ENCODE measurements around the gene PRSS57.

Gene PRSS57

DNA sequence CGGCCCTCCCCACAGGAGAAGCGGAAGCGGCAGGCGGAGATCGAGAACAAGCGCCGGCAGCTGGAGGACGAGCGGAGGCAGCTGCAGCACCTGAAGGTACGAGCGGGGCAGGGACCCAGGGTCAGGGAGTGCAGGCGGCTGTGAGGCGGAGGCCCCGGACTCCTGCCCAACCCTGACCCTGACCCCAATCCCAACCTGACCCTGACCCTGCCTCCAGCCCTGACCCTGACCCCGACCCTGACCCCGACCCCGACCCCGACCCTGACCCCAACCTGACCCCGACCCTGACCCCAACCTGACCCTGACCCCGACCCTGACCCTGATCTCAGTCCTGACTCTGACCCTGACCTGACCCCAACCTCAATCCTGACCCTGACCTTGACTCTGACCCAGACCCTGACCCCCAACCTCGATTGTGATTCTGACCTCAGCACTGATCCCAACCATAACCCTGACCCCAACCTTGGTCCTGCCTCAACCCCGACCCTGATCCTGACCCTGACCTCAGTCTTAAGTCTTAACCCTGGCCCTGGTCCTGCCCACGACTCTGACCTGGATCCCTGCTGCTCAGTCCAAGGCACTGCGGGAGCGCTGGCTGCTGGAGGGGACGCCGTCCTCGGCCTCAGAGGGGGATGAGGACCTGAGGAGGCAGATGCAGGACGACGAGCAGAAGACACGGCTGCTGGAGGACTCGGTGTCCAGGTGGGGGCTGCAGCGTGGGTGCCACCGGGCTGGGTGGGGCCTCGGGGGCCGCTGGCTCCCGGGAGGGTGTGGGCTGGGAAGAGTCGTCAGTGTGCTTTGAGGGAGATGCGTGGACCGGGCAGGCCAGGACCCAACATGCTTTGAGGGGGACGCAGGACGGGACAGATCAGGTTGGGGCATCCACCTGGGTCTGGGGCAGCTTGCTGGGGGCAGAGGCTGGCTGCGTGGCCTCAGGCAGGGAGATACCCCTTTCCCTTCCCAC, 32.0 kb upstream of the PRSS57 start:
- Histone ChIP-seq H3K56ac (ENCODE audit: low read length) (no peak overlapping the region), H3K79me2 (ENCODE audit: control insufficient read depth, insufficient read depth, low read length) (no peaks in the 10 kb centered on the region), H3K79me1 (ENCODE audit: low read length) (no peaks in the 10 kb centered on the region), H2BK120ac (ENCODE audit: low read depth, low read length) (no peak overlapping the region), H3K4me3 (ENCODE audit: low read length) (no peak overlapping the region), H2BK15ac (replicated peaks; ENCODE audit: low read depth) (no peak overlapping the region), H3K36me3 (ENCODE audit: control insufficient read depth, insufficient read depth, low read length) (no peaks in the 10 kb centered on the region), H3K4me2 (ENCODE audit: low read length) (no peak overlapping the region), H4K5ac (ENCODE audit: low read length) (no peak overlapping the region), H3K23ac (ENCODE audit: low read length) (no peak overlapping the region), H4K8ac (ENCODE audit: low read depth, low read length) (no peak overlapping the region), H3K18ac (ENCODE audit: low read length) (no peak overlapping the region), H3K9ac (ENCODE audit: low read length) (no peak overlapping the region), H3K27me3 (ENCODE audit: insufficient read depth, low read length, poor library complexity) (no peaks in the 10 kb centered on the region), H3K4me1 (ENCODE audit: control insufficient read depth, low read depth, low read length) (no peaks in the 10 kb centered on the region), H2BK5ac (ENCODE audit: low read length) (no peak overlapping the region), H3K27ac (ENCODE audit: low read depth, low read length) (no peak overlapping the region), H2AK5ac (ENCODE audit: low read length) (no peak overlapping the region), H3K4ac (ENCODE audit: low read depth, low read length) (no peak overlapping the region)
- WGBS (ENCODE audit: extremely low coverage, insufficient coverage, low lambda C conversion rate): no CpG with 5 or more reads among the region's 43 CpGs
- DNase-seq: no peak

- Histone ChIP-seq H2BK5ac (ENCODE audit: low read length) (no peak overlapping the region), H2BK15ac (replicated peaks; ENCODE audit: low read depth) (no peak overlapping the region), H4K8ac (ENCODE audit: low read depth, low read length) (no peak overlapping the region), H2AK5ac (ENCODE audit: low read length) (no peak overlapping the region), H3K4me1 (ENCODE audit: control insufficient read depth, low read depth, low read length) (no peaks in the 10 kb centered on the region), H3K23ac (ENCODE audit: low read length) (no peak overlapping the region), H3K79me2 (ENCODE audit: control insufficient read depth, insufficient read depth, low read length) (no peaks in the 10 kb centered on the region), H2BK120ac (ENCODE audit: low read depth, low read length) (no peak overlapping the region), H3K56ac (ENCODE audit: low read length) (no peak overlapping the region), H3K36me3 (ENCODE audit: control insufficient read depth, insufficient read depth, low read length) (no peaks in the 10 kb centered on the region), H3K18ac (ENCODE audit: low read length) (no peak overlapping the region), H3K27ac (ENCODE audit: low read depth, low read length) (no peak overlapping the region), H3K4ac (ENCODE audit: low read depth, low read length) (no peak overlapping the region), H3K4me3 (ENCODE audit: low read length) (no peak overlapping the region), H3K27me3 (ENCODE audit: insufficient read depth, low read length, poor library complexity) (no peaks in the 10 kb centered on the region), H3K4me2 (ENCODE audit: low read length) (no peak overlapping the region), H3K9ac (ENCODE audit: low read length) (no peak overlapping the region), H4K5ac (ENCODE audit: low read length) (no peak overlapping the region), H3K79me1 (ENCODE audit: low read length) (no peaks in the 10 kb centered on the region)
- WGBS (ENCODE audit: extremely low coverage, insufficient coverage, low lambda C conversion rate): no CpG with 5 or more reads among the region's 13 CpGs
- no peak for DNase-seq
These were observed 30.3 kb upstream of the PRSS57 start for GRCh38 chr19:725461-726089.

DNA sequence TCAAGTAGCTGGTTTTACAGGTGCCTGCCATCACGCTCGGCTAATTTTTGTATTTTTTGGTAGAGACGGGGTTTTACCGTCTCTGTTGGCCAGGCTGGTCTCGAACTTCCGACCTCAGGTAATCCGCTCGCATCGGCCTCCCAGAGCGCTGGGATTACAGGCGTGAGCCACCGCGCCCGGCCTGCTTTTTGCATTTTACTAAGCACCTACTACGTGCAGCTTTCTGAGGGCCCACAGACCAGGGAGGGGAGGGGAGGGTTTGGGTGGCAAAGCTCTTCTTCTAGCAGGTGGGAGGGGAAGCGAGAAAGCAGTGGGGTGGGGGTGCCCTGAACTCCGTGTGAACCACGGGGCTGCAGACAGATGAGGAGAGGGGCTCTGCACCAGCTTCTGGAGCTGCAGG, 28.5 kb upstream of the PRSS57 start:
- H2BK120ac ChIP-seq (ENCODE audit: low read depth, low read length): no peak overlapping the region
- H3K9ac ChIP-seq (ENCODE audit: low read length): no peak overlapping the region
- no peak overlapping the region for H4K5ac ChIP-seq (ENCODE audit: low read length)
- no peak overlapping the region for H3K4ac ChIP-seq (ENCODE audit: low read depth, low read length)
- no peaks in the 10 kb centered on the region for H3K36me3 ChIP-seq (ENCODE audit: control insufficient read depth, insufficient read depth, low read length)
- DNase-seq: no peak
- H3K79me2 ChIP-seq (ENCODE audit: control insufficient read depth, insufficient read depth, low read length): no peaks in the 10 kb centered on the region
- no peak overlapping the region for H4K8ac ChIP-seq (ENCODE audit: low read depth, low read length)
- WGBS (ENCODE audit: extremely low coverage, insufficient coverage, low lambda C conversion rate): no CpG with 5 or more reads among the region's 18 CpGs
- H3K27me3 ChIP-seq (ENCODE audit: insufficient read depth, low read length, poor library complexity): no peaks in the 10 kb centered on the region
- H3K79me1 ChIP-seq (ENCODE audit: low read length): no peaks in the 10 kb centered on the region
- H3K56ac ChIP-seq (ENCODE audit: low read length): no peak overlapping the region
- H3K23ac ChIP-seq (ENCODE audit: low read length): no peak overlapping the region
- H3K18ac ChIP-seq (ENCODE audit: low read length): no peak overlapping the region
- no peak overlapping the region for H3K4me2 ChIP-seq (ENCODE audit: low read length)
- H2BK5ac ChIP-seq (ENCODE audit: low read length): no peak overlapping the region
- H3K4me1 ChIP-seq (ENCODE audit: control insufficient read depth, low read depth, low read length): no peaks in the 10 kb centered on the region
- H2AK5ac ChIP-seq (ENCODE audit: low read length): no peak overlapping the region
- no peak overlapping the region for H3K4me3 ChIP-seq (ENCODE audit: low read length)
- no peak overlapping the region for H3K27ac ChIP-seq (ENCODE audit: low read depth, low read length)
- no peak overlapping the region for H2BK15ac ChIP-seq (replicated peaks; ENCODE audit: low read depth)

DNA sequence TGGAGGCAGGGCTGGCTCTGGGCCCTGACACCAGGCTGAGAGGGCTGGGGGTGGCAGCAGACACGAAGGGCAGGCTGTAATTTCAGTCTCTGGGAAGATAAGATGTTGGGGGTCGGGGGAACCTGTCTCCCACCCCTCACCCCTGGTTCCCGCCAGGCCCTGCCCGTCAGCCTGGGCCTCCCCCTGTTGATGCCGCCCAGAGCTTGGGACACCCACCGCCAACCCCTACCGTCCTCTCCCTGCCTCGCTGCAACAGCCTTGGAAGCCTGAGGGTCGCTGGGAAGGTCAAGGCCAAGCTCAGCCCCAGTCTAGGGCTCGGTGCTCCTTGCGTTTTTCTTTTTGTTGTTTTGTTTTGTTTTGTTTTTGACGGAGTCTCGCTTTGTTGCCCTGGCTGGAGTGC, 28.0 kb upstream of the PRSS57 start:
- Histone ChIP-seq H3K18ac (ENCODE audit: low read length) (no peak overlapping the region), H4K5ac (ENCODE audit: low read length) (no peak overlapping the region), H3K4me1 (ENCODE audit: control insufficient read depth, low read depth, low read length) (no peaks in the 10 kb centered on the region), H3K9ac (ENCODE audit: low read length) (no peak overlapping the region), H3K27me3 (ENCODE audit: insufficient read depth, low read length, poor library complexity) (no peaks in the 10 kb centered on the region), H3K27ac (ENCODE audit: low read depth, low read length) (no peak overlapping the region), H2BK120ac (ENCODE audit: low read depth, low read length) (no peak overlapping the region), H3K4me2 (ENCODE audit: low read length) (no peak overlapping the region), H3K36me3 (ENCODE audit: control insufficient read depth, insufficient read depth, low read length) (no peaks in the 10 kb centered on the region), H4K8ac (ENCODE audit: low read depth, low read length) (no peak overlapping the region), H2BK5ac (ENCODE audit: low read length) (no peak overlapping the region), H3K79me2 (ENCODE audit: control insufficient read depth, insufficient read depth, low read length) (no peaks in the 10 kb centered on the region), H3K4me3 (ENCODE audit: low read length) (no peak overlapping the region), H3K79me1 (ENCODE audit: low read length) (no peaks in the 10 kb centered on the region), H3K56ac (ENCODE audit: low read length) (no peak overlapping the region), H3K23ac (ENCODE audit: low read length) (no peak overlapping the region), H2BK15ac (replicated peaks; ENCODE audit: low read depth) (no peak overlapping the region), H3K4ac (ENCODE audit: low read depth, low read length) (no peak overlapping the region), H2AK5ac (ENCODE audit: low read length) (no peak overlapping the region)
- WGBS (ENCODE audit: extremely low coverage, insufficient coverage, low lambda C conversion rate): no CpG with 5 or more reads among the region's 13 CpGs
- no peak for DNase-seq

DNA sequence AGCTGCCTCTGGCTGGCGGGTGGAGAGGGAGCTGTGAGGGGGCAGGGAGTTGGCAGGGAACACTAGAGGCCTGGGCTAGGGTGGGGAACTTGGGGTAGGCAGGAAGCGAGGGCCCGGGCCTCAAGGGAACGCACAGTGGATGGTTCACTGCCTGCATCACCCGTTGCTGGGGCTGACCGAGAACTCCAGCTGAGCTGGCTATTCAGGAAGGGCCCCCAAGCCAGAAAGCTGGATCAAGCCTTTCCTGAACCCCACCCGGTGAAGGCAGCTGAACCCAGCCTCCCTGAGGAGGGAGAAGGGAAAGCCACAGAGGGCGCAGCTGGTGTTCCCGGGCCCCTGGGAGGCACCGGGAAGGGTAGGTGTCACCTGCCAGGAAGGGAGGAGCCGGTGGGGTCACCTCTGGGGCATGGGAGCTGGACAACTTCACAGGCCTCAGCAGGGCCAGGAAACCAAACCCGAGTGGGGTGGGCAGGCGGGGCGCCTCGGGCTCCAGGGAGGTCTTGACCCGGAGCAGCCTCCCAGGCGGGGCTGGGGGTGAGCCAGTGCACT, 27.4 kb upstream of the PRSS57 start:
- Histone ChIP-seq H3K4me1 (ENCODE audit: control insufficient read depth, low read depth, low read length) (no peaks in the 10 kb centered on the region), H4K5ac (ENCODE audit: low read length) (no peak overlapping the region), H3K9ac (ENCODE audit: low read length) (no peak overlapping the region), H3K27me3 (ENCODE audit: insufficient read depth, low read length, poor library complexity) (no peaks in the 10 kb centered on the region), H3K56ac (ENCODE audit: low read length) (no peak overlapping the region), H2BK120ac (ENCODE audit: low read depth, low read length) (no peak overlapping the region), H3K27ac (ENCODE audit: low read depth, low read length) (no peak overlapping the region), H3K4me2 (ENCODE audit: low read length) (no peak overlapping the region), H3K36me3 (ENCODE audit: control insufficient read depth, insufficient read depth, low read length) (no peaks in the 10 kb centered on the region), H2BK15ac (replicated peaks; ENCODE audit: low read depth) (no peak overlapping the region), H3K23ac (ENCODE audit: low read length) (no peak overlapping the region), H3K18ac (ENCODE audit: low read length) (no peak overlapping the region), H3K4ac (ENCODE audit: low read depth, low read length) (no peak overlapping the region), H3K79me2 (ENCODE audit: control insufficient read depth, insufficient read depth, low read length) (no peaks in the 10 kb centered on the region), H2AK5ac (ENCODE audit: low read length) (no peak overlapping the region), H3K4me3 (ENCODE audit: low read length) (no peak overlapping the region), H2BK5ac (ENCODE audit: low read length) (no peak overlapping the region), H4K8ac (ENCODE audit: low read depth, low read length) (no peak overlapping the region), H3K79me1 (ENCODE audit: low read length) (no peaks in the 10 kb centered on the region)
- no peak for DNase-seq
- WGBS (ENCODE audit: extremely low coverage, insufficient coverage, low lambda C conversion rate): no CpG with 5 or more reads among the region's 17 CpGs
